RWPE1 (cell line): ENCODE data around the gene INSR.

Experiments
- CTCF ChIA-PET: fragments of 350-600 bp; sonication (Branson Sonifier 250); formaldehyde crosslinking; extraction: SDS; loops from one replicate; lab custom pipeline; 2021; lab: Yijun Ruan, JAX
- POLR2A ChIA-PET: fragments of 400-600 bp; formaldehyde crosslinking; extraction: SDS; loops from one replicate; lab custom pipeline; 2020; ENCODE audit warnings: antibody characterized with exemption; ENCODE audit not compliant: low non-redundant PET; lab: Yijun Ruan, JAX
- DNase-seq: peaks from one replicate; pipeline ENCODE4 v3.0.0; 2012; ENCODE audit warnings: low spot score
- H3K27ac ChIP-seq: fragments of 450-650 bp; 2 replicates; pipeline ENCODE4 v1.5.1; 2017
- TF ChIP-seq, protein P1 (sequence below): fragments of 450-650 bp; conservative IDR thresholded peaks from 2 replicates; pipeline ENCODE4 v1.5.1; 2017; ENCODE audit warnings: low read depth, mild to moderate bottlenecking

INSR gene

DNA sequence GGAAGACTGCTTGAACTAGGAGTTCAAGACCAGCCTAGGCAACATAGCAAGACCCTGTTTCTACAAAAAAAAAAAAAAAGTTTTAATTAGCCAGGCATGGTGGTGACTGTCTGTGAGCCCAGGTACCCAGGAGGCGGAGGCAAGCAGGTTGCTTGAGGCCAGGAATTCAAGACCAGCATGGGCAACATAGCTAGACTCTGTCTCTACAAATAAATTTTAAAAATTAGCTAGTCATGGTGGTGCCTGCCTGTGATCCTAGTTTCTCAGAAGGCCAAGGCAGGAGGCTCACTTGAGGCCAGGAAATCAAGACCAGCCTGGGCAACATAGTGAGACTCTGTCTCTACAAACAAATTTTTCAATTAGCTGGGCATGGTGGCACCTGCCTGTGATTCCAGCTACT is 6.1 kb downstream of the INSR start:
- TF ChIP-seq, protein P1, sequence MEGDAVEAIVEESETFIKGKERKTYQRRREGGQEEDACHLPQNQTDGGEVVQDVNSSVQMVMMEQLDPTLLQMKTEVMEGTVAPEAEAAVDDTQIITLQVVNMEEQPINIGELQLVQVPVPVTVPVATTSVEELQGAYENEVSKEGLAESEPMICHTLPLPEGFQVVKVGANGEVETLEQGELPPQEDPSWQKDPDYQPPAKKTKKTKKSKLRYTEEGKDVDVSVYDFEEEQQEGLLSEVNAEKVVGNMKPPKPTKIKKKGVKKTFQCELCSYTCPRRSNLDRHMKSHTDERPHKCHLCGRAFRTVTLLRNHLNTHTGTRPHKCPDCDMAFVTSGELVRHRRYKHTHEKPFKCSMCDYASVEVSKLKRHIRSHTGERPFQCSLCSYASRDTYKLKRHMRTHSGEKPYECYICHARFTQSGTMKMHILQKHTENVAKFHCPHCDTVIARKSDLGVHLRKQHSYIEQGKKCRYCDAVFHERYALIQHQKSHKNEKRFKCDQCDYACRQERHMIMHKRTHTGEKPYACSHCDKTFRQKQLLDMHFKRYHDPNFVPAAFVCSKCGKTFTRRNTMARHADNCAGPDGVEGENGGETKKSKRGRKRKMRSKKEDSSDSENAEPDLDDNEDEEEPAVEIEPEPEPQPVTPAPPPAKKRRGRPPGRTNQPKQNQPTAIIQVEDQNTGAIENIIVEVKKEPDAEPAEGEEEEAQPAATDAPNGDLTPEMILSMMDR: no peak
- ChIA-PET CTCF (interaction anchor here (0.5 to 0.6 kb wide), 2 partner anchors 140 to 280 kb away, joined by 3 to 6 read pairs; no protein-coding TSS in a partner anchor), POLR2A (no interaction called here)
- H3K27ac ChIP-seq: no peak overlapping the region
- DNase-seq: no peak

DNA sequence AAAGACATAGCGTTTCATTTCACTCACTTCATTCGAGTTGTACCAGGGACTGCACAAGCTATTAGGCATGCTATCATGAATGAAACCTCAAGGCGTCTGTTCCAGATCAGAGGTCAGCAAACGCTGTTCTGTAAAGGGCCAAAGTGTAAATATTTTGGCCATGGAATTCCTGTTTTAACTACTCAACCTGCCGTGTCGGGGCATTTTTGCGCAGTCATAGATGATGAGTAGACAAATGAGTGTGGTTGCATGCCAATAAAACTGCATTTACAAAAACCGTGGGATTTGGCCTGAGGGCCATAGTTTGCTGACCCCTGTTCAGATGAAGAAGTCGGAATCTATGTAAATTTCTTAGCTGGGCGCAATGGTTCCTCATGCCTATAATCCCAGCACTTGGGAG is 6.5 kb downstream of the INSR start:
- TF ChIP-seq, protein P1: no peak
- H3K27ac ChIP-seq: no peak overlapping the region
- DNase-seq: no peak
- CTCF ChIA-PET: interaction anchor here (0.5 to 0.6 kb wide), 3 partner anchors 17 to 280 kb away, joined by 3 to 6 read pairs (median 4); no protein-coding TSS in a partner anchor
- POLR2A ChIA-PET: no interaction called here

DNA sequence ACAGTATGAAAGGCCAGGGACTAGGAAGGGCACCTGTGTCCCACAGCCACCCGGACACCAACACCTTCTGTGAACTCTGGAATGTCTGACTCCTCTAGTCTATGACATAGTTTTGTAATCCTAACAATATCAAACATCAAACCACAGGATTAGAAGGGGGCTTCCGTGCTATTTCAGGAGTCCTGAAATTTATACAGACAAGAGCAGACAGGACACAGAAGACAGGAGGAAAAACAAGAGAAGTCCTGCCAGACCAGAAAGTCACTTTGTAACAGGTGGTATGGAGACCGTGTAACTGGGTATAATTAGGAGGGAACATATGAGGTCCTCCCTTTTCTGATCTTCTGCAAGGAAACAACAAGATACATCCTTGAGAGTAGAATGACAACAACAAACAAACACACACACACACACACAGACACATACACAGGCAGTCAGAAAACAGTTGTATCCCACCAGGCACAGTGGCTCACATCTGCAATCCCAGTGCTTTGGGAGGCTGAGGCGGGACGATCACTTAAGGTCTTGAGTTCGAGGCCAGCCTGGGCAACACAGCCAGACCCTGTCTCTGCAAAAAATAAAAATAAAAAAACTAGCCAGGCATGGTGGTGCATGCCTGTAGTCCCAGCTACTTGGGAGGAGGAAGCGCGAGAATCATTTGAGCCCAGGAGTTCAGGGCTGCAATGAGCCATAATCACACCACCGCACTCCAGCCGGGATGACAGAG is 13.1 kb downstream of the INSR start:
- ChIA-PET CTCF (no interaction called here), POLR2A (no interaction called here)
- TF ChIP-seq, protein P1: no peak
- DNase-seq: no peak
- H3K27ac ChIP-seq: no peak overlapping the region

DNA sequence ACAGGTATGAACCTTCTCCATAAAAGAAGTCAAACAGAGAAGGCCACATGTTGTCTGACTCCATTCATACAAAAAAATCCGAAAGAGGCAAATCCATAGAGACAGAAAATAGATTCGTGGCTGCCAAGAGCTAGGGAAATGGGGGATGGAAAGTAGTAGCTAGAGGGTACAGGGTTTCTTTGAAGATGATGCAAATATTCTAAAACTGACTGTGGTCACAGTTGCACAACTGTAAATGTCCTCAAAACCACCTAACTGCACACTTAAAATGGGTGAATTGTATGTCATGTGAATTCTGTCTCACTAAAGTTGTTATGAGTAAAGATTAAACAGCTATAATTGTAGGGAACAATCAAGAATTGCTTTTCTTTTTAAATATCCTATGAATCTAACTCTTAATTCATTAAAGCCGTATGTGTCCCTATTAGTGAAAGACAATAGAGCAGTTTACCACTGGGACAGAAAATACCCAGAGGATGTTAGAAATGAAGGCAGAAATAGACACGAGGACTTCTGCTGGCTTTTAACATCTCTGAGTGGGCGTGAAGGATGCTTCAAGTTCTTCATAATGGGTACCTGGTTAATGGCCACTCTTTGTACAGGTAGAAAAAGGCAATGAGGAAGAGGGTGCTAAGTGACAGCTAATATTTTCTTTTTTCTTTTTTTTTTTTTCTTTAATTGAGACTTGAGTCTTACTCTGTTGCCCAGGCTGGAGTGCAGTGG is 21.2 kb downstream of the INSR start:
- H3K27ac ChIP-seq: no peak overlapping the region
- CTCF ChIA-PET: interaction anchor here (0.8 kb wide), 1 partner anchor 537 kb away, joined by 3 read pairs; no protein-coding TSS in a partner anchor
- TF ChIP-seq, protein P1: no peak
- DNase-seq: no peak
- POLR2A ChIA-PET: no interaction called here

DNA sequence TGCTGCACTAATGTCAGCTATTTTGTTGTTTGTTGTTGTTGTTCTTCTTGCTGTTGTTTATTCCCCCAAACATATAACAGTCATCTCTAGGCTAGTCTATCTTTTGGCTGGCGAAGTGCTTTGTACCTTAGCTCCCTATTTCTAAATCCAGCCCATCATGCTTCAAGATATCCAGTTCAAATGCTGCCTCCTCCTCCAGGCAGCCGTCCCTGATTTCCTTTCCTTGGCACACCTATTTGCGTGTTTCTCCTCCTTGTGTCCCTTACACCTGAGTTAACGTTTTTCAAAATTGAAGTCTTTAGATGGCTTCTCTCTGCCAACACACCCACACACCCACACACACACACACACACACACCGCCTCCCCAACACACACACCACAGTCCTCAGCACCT is 25.5 kb downstream of the INSR start:
- CTCF ChIA-PET: no interaction called here
- H3K27ac ChIP-seq: no peak overlapping the region
- no peak for DNase-seq
- TF ChIP-seq, protein P1: no peak
- POLR2A ChIA-PET: no interaction called here

DNA sequence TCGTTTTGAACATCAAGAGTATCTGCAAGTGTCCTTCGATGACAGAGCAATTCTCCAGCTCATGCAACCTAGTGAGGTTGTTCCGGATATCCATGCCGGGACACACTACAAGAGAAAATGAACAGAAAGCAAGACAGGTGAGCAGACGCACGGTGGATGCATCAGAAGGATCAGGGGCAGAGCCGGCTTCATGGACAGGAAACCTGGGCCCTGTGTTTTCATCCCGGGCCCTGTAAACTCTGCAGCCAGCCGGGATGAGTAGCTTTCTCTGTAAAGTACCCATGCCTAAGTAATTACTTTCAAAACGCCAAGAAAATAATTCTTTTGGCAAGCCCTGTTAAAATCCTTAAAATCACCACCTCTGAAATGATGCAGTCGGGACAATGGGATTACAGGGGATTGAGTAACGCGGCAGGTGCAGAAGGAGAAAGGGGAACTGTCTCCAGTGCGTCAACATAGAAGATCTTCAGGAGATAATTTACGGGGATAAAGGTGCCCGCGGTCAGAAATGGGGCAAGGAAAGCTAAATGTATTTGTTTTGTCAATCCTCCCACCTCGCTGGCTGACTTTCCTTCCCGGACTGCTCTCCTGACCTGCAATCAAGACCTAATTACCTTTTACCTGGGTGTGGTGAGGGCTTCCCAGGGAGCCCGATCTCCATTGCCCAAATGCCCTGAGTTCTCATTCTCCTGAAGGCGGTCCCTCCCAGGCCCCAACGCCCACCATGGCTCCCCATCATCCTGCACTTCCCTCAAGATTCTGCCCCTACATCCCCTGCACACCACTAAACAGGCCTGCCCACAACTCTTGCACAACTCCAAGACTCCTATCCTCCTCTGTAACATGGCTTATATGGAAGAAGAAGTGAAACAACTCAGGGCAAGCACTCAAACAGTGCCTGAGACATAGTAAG is 26.2 kb downstream of the INSR start:
- POLR2A ChIA-PET: no interaction called here
- DNase-seq: no peak

More for the DNA sequence above, 26.2 kb downstream of the INSR start:
- H3K27ac ChIP-seq: no peak overlapping the region
- CTCF ChIA-PET: interaction anchor here (0.6 kb wide), 1 partner anchor 56 kb away, joined by 3 read pairs; no protein-coding TSS in a partner anchor
- TF ChIP-seq, protein P1: no peak
